ENCODE data around the gene BRD1. TPM values are rescaled to one million over a fixed set of nuclear protein-coding genes. Genes with fewer than 3 reads are reported as not detected.

BRD1 gene
- total RNA-seq, 1 donor from 2014 or later = 32.4 TPM

DNA sequence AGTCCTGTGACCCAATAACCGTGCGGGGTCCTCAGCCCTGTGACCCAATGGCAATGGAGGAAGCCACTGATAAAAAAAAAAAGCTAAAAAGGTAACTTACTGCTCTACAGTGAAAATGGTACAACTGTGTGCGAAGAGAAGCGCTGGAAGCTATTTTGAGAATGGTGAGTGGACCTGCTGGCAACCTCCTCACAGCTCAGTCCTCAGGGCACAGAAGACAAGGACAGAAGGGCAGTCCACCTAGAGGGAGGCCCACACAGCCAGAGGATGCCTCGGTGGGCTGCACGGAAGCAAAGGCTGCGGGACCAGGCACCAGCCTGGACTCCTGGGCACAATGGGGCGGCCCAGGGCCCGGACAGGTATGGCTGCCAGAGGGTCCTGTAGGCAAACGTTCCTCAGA is 35.6 kb downstream of the BRD1 start:
- FAIRE-seq = no peak
- no peak for DNase-seq (ENCODE audit: low read depth)
- Histone ChIP-seq H3K27me3 (ENCODE audit: insufficient read depth, low read length) (no peaks in the 10 kb centered on the region), H3K79me2 (ENCODE audit: insufficient read depth, low read length) (peaks cover 94% of the 10 kb centered on the region), H3K4me1 (ENCODE audit: insufficient read depth, low read length) (no peaks in the 10 kb centered on the region), H2AFZ (ENCODE audit: low read depth, low read length) (no peak overlapping the region), H4K20me1 (ENCODE audit: insufficient read depth, low read length) (peaks cover 98% of the 10 kb centered on the region), H3K4me2 (ENCODE audit: low read length) (no peak overlapping the region), H3K27ac (ENCODE audit: low read depth, low read length) (no peak overlapping the region), H3K4me3 (ENCODE audit: insufficient read depth, low read depth, low read length) (no peak overlapping the region), H3K9ac (ENCODE audit: low read length) (no peak overlapping the region), H3K36me3 (ENCODE audit: insufficient read depth, low read length) (peaks cover 34% of the 10 kb centered on the region), H3K9me3 (ENCODE audit: insufficient read depth, low read depth, low read length) (no peaks in the 10 kb centered on the region)
- H3K9me3 Mint-ChIP-seq (ENCODE audit: unreplicated experiment) = no peaks in the 10 kb centered on the region
- no peaks in the 10 kb centered on the region for H3K27me3 Mint-ChIP-seq (ENCODE audit: low read depth, unreplicated experiment)
- H3K36me3 Mint-ChIP-seq (ENCODE audit: low read depth, unreplicated experiment) = peaks cover 17% of the 10 kb centered on the region
- H3K4me1 Mint-ChIP-seq (ENCODE audit: low read depth, unreplicated experiment) = peaks cover 11% of the 10 kb centered on the region
- H3K27ac Mint-ChIP-seq (ENCODE audit: unreplicated experiment) = no peak overlapping the region
- no peak for TF ChIP-seq EZH2 (IDR thresholded peaks at IDR 0.05; ENCODE audit: insufficient read depth, low read length)
- TF ChIP-seq, protein P1, sequence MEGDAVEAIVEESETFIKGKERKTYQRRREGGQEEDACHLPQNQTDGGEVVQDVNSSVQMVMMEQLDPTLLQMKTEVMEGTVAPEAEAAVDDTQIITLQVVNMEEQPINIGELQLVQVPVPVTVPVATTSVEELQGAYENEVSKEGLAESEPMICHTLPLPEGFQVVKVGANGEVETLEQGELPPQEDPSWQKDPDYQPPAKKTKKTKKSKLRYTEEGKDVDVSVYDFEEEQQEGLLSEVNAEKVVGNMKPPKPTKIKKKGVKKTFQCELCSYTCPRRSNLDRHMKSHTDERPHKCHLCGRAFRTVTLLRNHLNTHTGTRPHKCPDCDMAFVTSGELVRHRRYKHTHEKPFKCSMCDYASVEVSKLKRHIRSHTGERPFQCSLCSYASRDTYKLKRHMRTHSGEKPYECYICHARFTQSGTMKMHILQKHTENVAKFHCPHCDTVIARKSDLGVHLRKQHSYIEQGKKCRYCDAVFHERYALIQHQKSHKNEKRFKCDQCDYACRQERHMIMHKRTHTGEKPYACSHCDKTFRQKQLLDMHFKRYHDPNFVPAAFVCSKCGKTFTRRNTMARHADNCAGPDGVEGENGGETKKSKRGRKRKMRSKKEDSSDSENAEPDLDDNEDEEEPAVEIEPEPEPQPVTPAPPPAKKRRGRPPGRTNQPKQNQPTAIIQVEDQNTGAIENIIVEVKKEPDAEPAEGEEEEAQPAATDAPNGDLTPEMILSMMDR (IDR thresholded peaks at IDR 0.05; ENCODE audit: insufficient read depth, low read depth, low read length) = no peak
- H3K4me3 Mint-ChIP-seq (ENCODE audit: unreplicated experiment) = no peak overlapping the region

DNA sequence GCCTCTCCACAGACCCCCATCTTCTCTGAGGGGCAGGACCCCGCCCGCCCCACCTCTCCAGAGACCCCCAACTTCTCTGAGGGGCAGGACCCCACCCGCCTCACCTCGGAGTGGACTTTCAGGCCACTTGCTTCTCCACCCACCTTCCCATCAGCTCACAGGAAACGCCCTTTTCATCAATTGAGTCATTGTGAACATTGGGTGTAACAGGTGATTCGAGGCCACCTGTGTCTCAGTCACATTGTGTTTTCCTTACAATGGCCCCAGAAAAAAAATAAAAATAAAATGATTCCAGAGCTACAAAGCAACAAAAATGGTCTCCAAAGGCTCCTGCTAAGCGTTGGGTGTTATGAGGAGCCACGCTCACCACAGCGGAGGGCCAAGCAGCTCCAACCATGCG is 36.0 kb downstream of the BRD1 start:
- no peak overlapping the region for H3K9ac ChIP-seq (ENCODE audit: low read length)
- H3K4me1 Mint-ChIP-seq (ENCODE audit: low read depth, unreplicated experiment) = peaks cover 11% of the 10 kb centered on the region
- TF ChIP-seq, protein P1 (IDR thresholded peaks at IDR 0.05; ENCODE audit: insufficient read depth, low read depth, low read length) = no peak
- TF ChIP-seq EZH2 (IDR thresholded peaks at IDR 0.05; ENCODE audit: insufficient read depth, low read length) = no peak
- peaks cover 94% of the 10 kb centered on the region for H3K79me2 ChIP-seq (ENCODE audit: insufficient read depth, low read length)
- FAIRE-seq (no peak), DNase-seq (ENCODE audit: low read depth) (no peak)
- no peak overlapping the region for H3K4me3 Mint-ChIP-seq (ENCODE audit: unreplicated experiment)
- H4K20me1 ChIP-seq (ENCODE audit: insufficient read depth, low read length) = peaks cover 97% of the 10 kb centered on the region
- H3K27me3 ChIP-seq (ENCODE audit: insufficient read depth, low read length) = no peaks in the 10 kb centered on the region
- H3K36me3 ChIP-seq (ENCODE audit: insufficient read depth, low read length) = peaks cover 29% of the 10 kb centered on the region
- H3K27ac ChIP-seq (ENCODE audit: low read depth, low read length) = no peak overlapping the region
- H2AFZ ChIP-seq (ENCODE audit: low read depth, low read length) = no peak overlapping the region
- H3K4me1 ChIP-seq (ENCODE audit: insufficient read depth, low read length) = no peaks in the 10 kb centered on the region
- no peaks in the 10 kb centered on the region for H3K9me3 Mint-ChIP-seq (ENCODE audit: unreplicated experiment)
- H3K27me3 Mint-ChIP-seq (ENCODE audit: low read depth, unreplicated experiment) = no peaks in the 10 kb centered on the region
- no peak overlapping the region for H3K4me3 ChIP-seq (ENCODE audit: insufficient read depth, low read depth, low read length)
- no peak overlapping the region for H3K27ac Mint-ChIP-seq (ENCODE audit: unreplicated experiment)
- H3K36me3 Mint-ChIP-seq (ENCODE audit: low read depth, unreplicated experiment) = peaks cover 16% of the 10 kb centered on the region
- no peaks in the 10 kb centered on the region for H3K9me3 ChIP-seq (ENCODE audit: insufficient read depth, low read depth, low read length)
- H3K4me2 ChIP-seq (ENCODE audit: low read length) = no peak overlapping the region

- no peaks in the 10 kb centered on the region for H3K27me3 Mint-ChIP-seq (ENCODE audit: low read depth, unreplicated experiment)
- H3K4me2 ChIP-seq (ENCODE audit: low read length) = no peak overlapping the region
- H4K20me1 ChIP-seq (ENCODE audit: insufficient read depth, low read length) = peaks cover 98% of the 10 kb centered on the region
- FAIRE-seq (no peak), DNase-seq (ENCODE audit: low read depth) (no peak)
- H3K27me3 ChIP-seq (ENCODE audit: insufficient read depth, low read length) = no peaks in the 10 kb centered on the region
- no peaks in the 10 kb centered on the region for H3K9me3 Mint-ChIP-seq (ENCODE audit: unreplicated experiment)
- peaks cover 29% of the 10 kb centered on the region for H3K36me3 ChIP-seq (ENCODE audit: insufficient read depth, low read length)
- no peak overlapping the region for H3K4me3 Mint-ChIP-seq (ENCODE audit: unreplicated experiment)
- peaks cover 11% of the 10 kb centered on the region for H3K4me1 Mint-ChIP-seq (ENCODE audit: low read depth, unreplicated experiment)
- H3K4me3 ChIP-seq (ENCODE audit: insufficient read depth, low read depth, low read length) = no peak overlapping the region
- H3K27ac Mint-ChIP-seq (ENCODE audit: unreplicated experiment) = no peak overlapping the region
- H3K27ac ChIP-seq (ENCODE audit: low read depth, low read length) = no peak overlapping the region
- H3K36me3 Mint-ChIP-seq (ENCODE audit: low read depth, unreplicated experiment) = peaks cover 14% of the 10 kb centered on the region
- H3K4me1 ChIP-seq (ENCODE audit: insufficient read depth, low read length) = no peaks in the 10 kb centered on the region
- H3K9ac ChIP-seq (ENCODE audit: low read length) = no peak overlapping the region
- no peak overlapping the region for H2AFZ ChIP-seq (ENCODE audit: low read depth, low read length)
- H3K9me3 ChIP-seq (ENCODE audit: insufficient read depth, low read depth, low read length) = no peaks in the 10 kb centered on the region
- peaks cover 98% of the 10 kb centered on the region for H3K79me2 ChIP-seq (ENCODE audit: insufficient read depth, low read length)
- TF ChIP-seq, protein P1 (IDR thresholded peaks at IDR 0.05; ENCODE audit: insufficient read depth, low read depth, low read length) = no peak
- TF ChIP-seq EZH2 (IDR thresholded peaks at IDR 0.05; ENCODE audit: insufficient read depth, low read length) = no peak
Measured at GRCh38 chr22:49790912-49791311, 36.8 kb downstream of the BRD1 start.

Data from astrocyte (in vitro differentiated cells and primary cell).